ENCODE data around the gene USO1. TPM values are rescaled to one million over a fixed set of nuclear protein-coding genes. Genes with fewer than 3 reads are reported as not detected.

USO1 gene
- total RNA-seq, 1 experiment from 2014 or later, result 110 TPM

GRCh38 chr4:75737398-75737797 is 13.0 kb downstream of the USO1 start:
- no peak overlapping the region for H2BK20ac ChIP-seq (ENCODE audit: low read depth, low read length, poor library complexity, severe bottlenecking)
- H3K4ac ChIP-seq (ENCODE audit: low read depth, low read length), result no peak overlapping the region
- H4K5ac ChIP-seq (ENCODE audit: insufficient read length, low read depth, low read length), result no peak overlapping the region
- H3K9me3 Mint-ChIP-seq, result no peaks in the 10 kb centered on the region
- no peak overlapping the region for H3K4me3 Mint-ChIP-seq
- H3K9me3 ChIP-seq (ENCODE audit: control insufficient read depth, low read depth, low read length), result no peaks in the 10 kb centered on the region
- H3K9ac ChIP-seq (ENCODE audit: extremely low read depth, insufficient read length, low read length), result no peak overlapping the region
- no peaks in the 10 kb centered on the region for H3K4me1 ChIP-seq (ENCODE audit: insufficient read depth, low read length)
- H3K27ac Mint-ChIP-seq, result 0 out of 7 replicates have a peak overlapping the region, but pooled peaks of 1 of the 3 experiments have one; percentile 21
- H4K20me1 ChIP-seq (ENCODE audit: control insufficient read depth, insufficient read depth, insufficient read length), result no peaks in the 10 kb centered on the region
- no peak overlapping the region for H4K91ac ChIP-seq (ENCODE audit: insufficient read length, low read depth, low read length)
- H3K14ac ChIP-seq (ENCODE audit: insufficient read depth, low read length), result no peak overlapping the region
- no peak overlapping the region for H2AFZ ChIP-seq (ENCODE audit: low read length)
- no peak for DNase-seq
- H2AK5ac ChIP-seq (ENCODE audit: insufficient read length, low read length), result no peak overlapping the region
- no peak for TF ChIP-seq CTCF (conservative IDR thresholded peaks at IDR 0.05)
- no peak overlapping the region for H3K4me2 ChIP-seq (ENCODE audit: insufficient read depth, insufficient read length, low read length)
- H3K23me2 ChIP-seq (ENCODE audit: insufficient read length, low read depth, low read length, poor library complexity, severe bottlenecking), result no peaks in the 10 kb centered on the region
- H4K8ac ChIP-seq (replicated peaks; ENCODE audit: insufficient read length, low read depth, low read length), result no peak overlapping the region
- no peaks in the 10 kb centered on the region for H3K27me3 Mint-ChIP-seq (ENCODE audit: low read depth)
- H3K18ac ChIP-seq (ENCODE audit: insufficient read length, low read depth, low read length), result no peak overlapping the region
- no peak overlapping the region for H2BK5ac ChIP-seq (ENCODE audit: insufficient read length, low read length)
- no peak overlapping the region for H2BK15ac ChIP-seq (ENCODE audit: low read depth, low read length)
- peaks cover 22% of the 10 kb centered on the region; the same call in 1 of the 2 replicates for H3K79me2 ChIP-seq (ENCODE audit: insufficient read depth, low read length)
- no peak overlapping the region for H2BK120ac ChIP-seq (ENCODE audit: low read depth, low read length, poor library complexity, severe bottlenecking)
- no peak overlapping the region for H3T11ph ChIP-seq (ENCODE audit: low read length)
- peaks cover 2% of the 10 kb centered on the region for H3K79me1 ChIP-seq (ENCODE audit: insufficient read depth, low read depth, low read length, poor library complexity, severe bottlenecking)
- no peak overlapping the region for H3K23ac ChIP-seq (ENCODE audit: insufficient read length, low read depth, low read length)
- H2BK12ac ChIP-seq (ENCODE audit: insufficient read length, low read depth, low read length), result no peak overlapping the region
- H3K4me1 Mint-ChIP-seq, result no peaks in the 10 kb centered on the region
- H3K56ac ChIP-seq (ENCODE audit: insufficient read length, low read depth, low read length), result no peak overlapping the region
- WGBS (ENCODE audit: extremely low coverage, insufficient read length, low lambda C conversion rate), result no CpG with 5 or more reads among the region's 2 CpGs
- H3K27me3 ChIP-seq (ENCODE audit: insufficient read depth, low read length), result no peaks in the 10 kb centered on the region
- H3K27ac ChIP-seq (ENCODE audit: insufficient read length, low read depth, low read length), result no peak overlapping the region
- H3K36me3 Mint-ChIP-seq (ENCODE audit: insufficient read depth in 1 of 3, low read depth in 3 of 3), result peaks cover 10 to 27% (median 20%) of the 10 kb centered on the region in 3 experiments

Data from H9 (cell line).